Suppressor macrophage treated with lipopolysaccharide for 1 hour (primary cell): ENCODE measurements around the gene SIRPB1.
"Not testable (repeated sequence)": the region's sequence is repeated elsewhere in the genome, so short reads cannot be mapped to it uniquely, and the experiment has no call there.

Experiments
- DNase-seq, 3 donors: peaks; one replicate each; pipeline ENCODE4 v3.0.0-alpha.2; 2020 to 2022

SIRPB1 gene

GRCh38 chr20:1588533-1589460 is 31.0 kb downstream of the SIRPB1 start:
- DNase-seq = peak in 1 of 3 donors; percentile 80

GRCh38 chr20:1587781-1588532 is 31.9 kb downstream of the SIRPB1 start:
- peak in 1 of 3 donors; percentile 45 for DNase-seq

GRCh38 chr20:1579488-1579887 is 40.3 kb downstream of the SIRPB1 start:
- DNase-seq = no peak

- DNase-seq = no peak
Observed at GRCh38 chr20:1577906-1578305, 41.9 kb downstream of the SIRPB1 start.

GRCh38 chr20:1577313-1577712 is 42.5 kb downstream of the SIRPB1 start:
- DNase-seq = not testable (repeated sequence)

GRCh38 chr20:1576641-1577040 is 43.2 kb downstream of the SIRPB1 start:
- DNase-seq = peak; percentile 47 to 69 (median 62)

GRCh38 chr20:1576003-1576402 is 43.8 kb downstream of the SIRPB1 start:
- not testable (repeated sequence) for DNase-seq

GRCh38 chr20:1571583-1571982 is 48.2 kb downstream of the SIRPB1 start:
- not testable (repeated sequence) for DNase-seq
